OCI-LY7 (cell line): Measurements from ENCODE around the gene STIM2. TPM values are rescaled to one million over a fixed set of nuclear protein-coding genes. Genes with fewer than 3 reads are reported as not detected.

Experiments
- BruUV-seq: library from RNA; stranded (reverse); fragments of 400-500 nt; replicated peaks from 2 replicates; lab custom pipeline; 2021; lab: Mats Ljungman, UMichigan
- CTCF ChIA-PET: fragments of 300-600 bp; sonication (Branson Sonifier 250); formaldehyde crosslinking; loops from one replicate; lab custom pipeline; 2022; ENCODE audit warnings: antibody characterized with exemption; ENCODE audit not compliant: unreplicated experiment; lab: Charles Lee
- POLR2A ChIA-PET: fragments of 300-600 bp; sonication (Branson Sonifier 250); formaldehyde crosslinking; loops from one replicate; lab custom pipeline; 2022; ENCODE audit warnings: antibody characterized with exemption; lab: Charles Lee
- DNase-seq: peaks from one replicate; pipeline ENCODE4 v3.0.0-alpha.2; 2015; ENCODE audit warnings: low spot score
- H2AFZ ChIP-seq: fragments of 200-600 bp; sonication (generic), shearing (Covaris generic); 2 replicates; pipeline ENCODE4 v1.6.1; 2014; ENCODE audit warnings: mild to moderate bottlenecking, antibody characterized with exemption, low read length, moderate library complexity
- H3K27ac ChIP-seq: fragments of 200-600 bp; sonication (generic); 2 replicates; pipeline ENCODE4 v1.5.1; 2014; ENCODE audit warnings: mixed run types, low read depth, mild to moderate bottlenecking, moderate library complexity, low read length, inconsistent platforms; ENCODE audit not compliant: poor library complexity, severe bottlenecking
- H3K36me3 ChIP-seq: fragments of 200-600 bp; sonication (generic); 2 replicates; pipeline ENCODE4 v1.6.1; 2014; ENCODE audit warnings: mild to moderate bottlenecking, antibody characterized with exemption, low read length, moderate library complexity, mixed read lengths; ENCODE audit not compliant: insufficient read depth
- H3K4me1 ChIP-seq: fragments of 200-600 bp; sonication (generic); 2 replicates; pipeline ENCODE4 v1.5.1; 2014; ENCODE audit warnings: mild to moderate bottlenecking, low read length; ENCODE audit not compliant: insufficient read depth, poor library complexity, severe bottlenecking
- H3K4me2 ChIP-seq: fragments of 200-600 bp; sonication (generic); 2 replicates; pipeline ENCODE4 v1.6.1; 2014; ENCODE audit warnings: mild to moderate bottlenecking, low read length
- H3K4me3 ChIP-seq: fragments of 200-600 bp; sonication (generic); 2 replicates; pipeline ENCODE4 v1.5.1; 2014; ENCODE audit warnings: mild to moderate bottlenecking, low read depth, low read length; ENCODE audit not compliant: poor library complexity, severe bottlenecking
- H3K79me2 ChIP-seq: fragments of 200-600 bp; sonication (generic); 2 replicates; pipeline ENCODE4 v1.6.1; 2016; ENCODE audit warnings: low read depth, mild to moderate bottlenecking, low read length, moderate library complexity, mixed read lengths; ENCODE audit not compliant: insufficient read depth
- H3K9me2 ChIP-seq: fragments of 200-600 bp; sonication (generic); 2 replicates; pipeline ENCODE4 v1.6.1; 2016; ENCODE audit warnings: mild to moderate bottlenecking, low read length, mixed read lengths; ENCODE audit not compliant: insufficient read depth
- H3K9me3 ChIP-seq: fragments of 200-600 bp; sonication (generic); 2 replicates; pipeline ENCODE4 v1.6.1; 2014; ENCODE audit warnings: mild to moderate bottlenecking, mixed run types, low read length, mixed read lengths
- H4K20me1 ChIP-seq: fragments of 200-600 bp; sonication (generic); 2 replicates; pipeline ENCODE4 v1.6.1; 2014; ENCODE audit warnings: mild to moderate bottlenecking, antibody characterized with exemption, low read length, moderate library complexity, mixed read lengths; ENCODE audit not compliant: insufficient read depth
- EZH2phosphoT487 ChIP-seq: fragments of 200-600 bp; sonication (generic); IDR thresholded peaks from 2 replicates; pipeline ENCODE4 v1.6.1; 2018; ENCODE audit warnings: low read depth, borderline replicate concordance, mild to moderate bottlenecking, mixed run types, antibody characterized with exemption, low read length, moderate library complexity, mixed read lengths
- intact Hi-C: fragments of 100-400 bp; cut with micrococcal nuclease; formaldehyde crosslinking; loops from one replicate; pipeline ENCODE4 v1.10.0; 2022; ENCODE audit not compliant: unreplicated experiment
- total RNA-seq, 2 experiments: library from RNA; depleted of rRNA in 1 of 2; stranded (reverse); fragments of >200 nt in 1 of 2; shearing (Covaris generic) in 1 of 2; gene quantifications; 2 replicates each; pipeline ENCODE4 v1.2.3, GENCODE V29; 2014 to 2022
- TF ChIP-seq, protein P1 (sequence below): fragments of 200-600 bp; sonication (generic); conservative IDR thresholded peaks from 2 replicates; pipeline ENCODE4 v1.5.1; 2014; ENCODE audit warnings: mild to moderate bottlenecking, antibody characterized with exemption, low read length, moderate library complexity, mixed read lengths

Gene STIM2
- total RNA-seq, 2 experiments from 2014 or later = 108 to 309 TPM

DNA sequence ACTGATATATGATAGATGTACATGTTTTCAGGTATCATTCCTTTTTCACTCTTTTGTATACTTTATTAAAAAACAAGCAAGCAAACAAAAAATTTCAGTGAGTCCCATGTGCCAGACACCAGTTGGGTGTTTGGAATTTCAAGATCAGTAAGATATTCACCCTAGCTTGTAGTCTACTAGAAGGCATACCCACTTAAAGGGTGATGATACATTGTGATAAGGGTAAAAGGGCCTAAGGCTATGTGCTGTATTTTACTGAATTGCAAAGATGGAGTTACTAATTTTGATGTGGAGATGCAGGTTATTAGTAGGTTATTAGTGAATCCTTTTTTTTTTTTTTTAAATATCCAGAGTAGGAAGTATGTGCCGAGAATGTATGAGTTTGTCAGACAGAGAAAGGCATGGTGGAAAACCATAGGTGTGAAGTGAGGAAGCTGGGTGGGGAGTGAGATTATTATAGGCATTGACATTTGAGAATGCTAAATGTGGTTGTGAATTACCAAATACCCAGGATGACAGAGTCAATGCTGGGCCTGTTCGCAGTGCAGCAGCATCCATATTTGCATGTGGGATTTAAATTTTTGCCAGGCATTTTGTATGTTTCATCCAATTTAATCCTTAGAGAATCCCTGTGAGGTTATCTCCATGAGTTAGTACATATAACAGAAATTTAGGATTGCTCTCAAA, 10.1 kb downstream of the STIM2 start:
- no peak for DNase-seq
- H3K79me2 ChIP-seq = peaks cover 100% of the 10 kb centered on the region
- peaks cover 75% of the 10 kb centered on the region for H3K36me3 ChIP-seq
- H3K27ac ChIP-seq = no peak overlapping the region
- peaks cover 68% of the 10 kb centered on the region for H3K4me1 ChIP-seq
- H3K4me3 ChIP-seq = no peak overlapping the region
- H4K20me1 ChIP-seq = peaks cover 44% of the 10 kb centered on the region
- H3K9me3 ChIP-seq = peaks cover under 1% of the 10 kb centered on the region; the same call in 1 of the 2 replicates
- TF ChIP-seq, protein P1, sequence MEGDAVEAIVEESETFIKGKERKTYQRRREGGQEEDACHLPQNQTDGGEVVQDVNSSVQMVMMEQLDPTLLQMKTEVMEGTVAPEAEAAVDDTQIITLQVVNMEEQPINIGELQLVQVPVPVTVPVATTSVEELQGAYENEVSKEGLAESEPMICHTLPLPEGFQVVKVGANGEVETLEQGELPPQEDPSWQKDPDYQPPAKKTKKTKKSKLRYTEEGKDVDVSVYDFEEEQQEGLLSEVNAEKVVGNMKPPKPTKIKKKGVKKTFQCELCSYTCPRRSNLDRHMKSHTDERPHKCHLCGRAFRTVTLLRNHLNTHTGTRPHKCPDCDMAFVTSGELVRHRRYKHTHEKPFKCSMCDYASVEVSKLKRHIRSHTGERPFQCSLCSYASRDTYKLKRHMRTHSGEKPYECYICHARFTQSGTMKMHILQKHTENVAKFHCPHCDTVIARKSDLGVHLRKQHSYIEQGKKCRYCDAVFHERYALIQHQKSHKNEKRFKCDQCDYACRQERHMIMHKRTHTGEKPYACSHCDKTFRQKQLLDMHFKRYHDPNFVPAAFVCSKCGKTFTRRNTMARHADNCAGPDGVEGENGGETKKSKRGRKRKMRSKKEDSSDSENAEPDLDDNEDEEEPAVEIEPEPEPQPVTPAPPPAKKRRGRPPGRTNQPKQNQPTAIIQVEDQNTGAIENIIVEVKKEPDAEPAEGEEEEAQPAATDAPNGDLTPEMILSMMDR = no peak
- TF ChIP-seq EZH2phosphoT487 = no peak
- H2AFZ ChIP-seq = no peak overlapping the region
- intact Hi-C loops = no loop called here
- no peaks in the 10 kb centered on the region for H3K9me2 ChIP-seq
- no TSS peak for BruUV-seq
- POLR2A ChIA-PET = interaction anchor here (0.7 to 5.9 kb wide), 2 partner anchors 15 to 1011 kb away, joined by 4 to 82 read pairs; no protein-coding TSS in a partner anchor
- H3K4me2 ChIP-seq = no peak overlapping the region
- CTCF ChIA-PET = no interaction called here

DNA sequence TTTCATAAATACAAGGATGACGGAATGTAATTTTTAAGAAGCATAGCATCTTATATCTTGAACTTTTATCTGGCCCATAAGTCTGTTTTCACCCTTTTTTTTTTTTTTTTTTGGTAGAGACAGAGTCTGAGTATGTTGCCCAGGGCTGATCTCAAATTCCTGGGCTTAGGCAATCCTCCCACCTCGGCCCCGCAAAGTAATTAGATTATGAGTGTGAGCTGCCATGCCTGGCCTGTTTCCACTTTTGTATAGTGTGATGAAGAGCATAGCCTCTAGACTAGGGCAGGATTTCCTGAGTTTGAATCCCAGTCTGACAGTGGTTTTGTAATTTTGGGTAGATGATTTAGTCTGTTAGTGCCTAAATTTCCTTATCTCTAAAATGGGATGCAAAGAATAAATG, 11.0 kb downstream of the STIM2 start:
- Histone ChIP-seq H3K27ac (no peak overlapping the region), H3K4me3 (no peak overlapping the region), H3K9me2 (no peaks in the 10 kb centered on the region), H3K9me3 (peaks cover 9% of the 10 kb centered on the region; the same call in 1 of the 2 replicates), H3K79me2 (peaks cover 100% of the 10 kb centered on the region), H3K4me2 (no peak overlapping the region), H4K20me1 (peaks cover 35% of the 10 kb centered on the region), H3K4me1 (peaks cover 59% of the 10 kb centered on the region), H3K36me3 (peaks cover 76% of the 10 kb centered on the region), H2AFZ (no peak overlapping the region)
- TF ChIP-seq, protein P1 = no peak
- TF ChIP-seq EZH2phosphoT487 = no peak
- BruUV-seq = no TSS peak
- no peak for DNase-seq
- ChIA-PET POLR2A (interaction anchor here (0.7 to 1.6 kb wide), 7 partner anchors 9 to 136 kb away, joined by 3 to 13 read pairs (median 5); no protein-coding TSS in a partner anchor), CTCF (no interaction called here)
- intact Hi-C loops = no loop called here
